ENCODE results near the gene ODF4. TPM values are rescaled to one million over a fixed set of nuclear protein-coding genes. Genes with fewer than 3 reads are reported as not detected.
"Not testable (repeated sequence)": the region's sequence is repeated elsewhere in the genome, so short reads cannot be mapped to it uniquely, and the experiment has no call there.

Gene ODF4
- total and polyA plus RNA-seq, 9 donors, result not detected

GRCh38 chr17:8345951-8346665 is 6.5 kb downstream of the ODF4 start:
- H3K27ac ChIP-seq (ENCODE audit: low read length), result no peak overlapping the region
- H3K9me3 ChIP-seq (replicated peaks; ENCODE audit: control insufficient read depth, low read depth, low read length), result no peaks in the 10 kb centered on the region
- H3K4me3 ChIP-seq (ENCODE audit: low read length), result no peak overlapping the region
- no peak for DNase-seq
- 80% methylated on average over 3 of the region's 5 CpGs for WGBS (ENCODE audit: insufficient coverage)
- no peaks in the 10 kb centered on the region for H3K4me1 ChIP-seq (ENCODE audit: control insufficient read depth, insufficient read depth, low read length)
- H3K27me3 ChIP-seq (ENCODE audit: control insufficient read depth, insufficient read depth, low read length), result no peaks in the 10 kb centered on the region
- H3K36me3 ChIP-seq (ENCODE audit: control insufficient read depth, insufficient read depth, low read length), result no peaks in the 10 kb centered on the region

GRCh38 chr17:8347001-8347400 is 7.4 kb downstream of the ODF4 start:
- H3K9me3 ChIP-seq (replicated peaks; ENCODE audit: control insufficient read depth, low read depth, low read length); DNase-seq; H3K27me3 ChIP-seq (ENCODE audit: control insufficient read depth, insufficient read depth, low read length); H3K36me3 ChIP-seq (ENCODE audit: control insufficient read depth, insufficient read depth, low read length); H3K4me3 ChIP-seq (ENCODE audit: low read length); H3K27ac ChIP-seq (ENCODE audit: low read length); H3K4me1 ChIP-seq (ENCODE audit: control insufficient read depth, insufficient read depth, low read length): not testable (repeated sequence)
- 39% methylated on average over 12 of the region's 25 CpGs for WGBS (ENCODE audit: insufficient coverage)

- H3K4me3 ChIP-seq (ENCODE audit: low read length), result no peak overlapping the region
- H3K4me1 ChIP-seq (ENCODE audit: control insufficient read depth, insufficient read depth, low read length), result no peaks in the 10 kb centered on the region
- WGBS (ENCODE audit: insufficient coverage), result 66% methylated on average over 5 of the region's 7 CpGs
- H3K27me3 ChIP-seq (ENCODE audit: control insufficient read depth, insufficient read depth, low read length), result no peaks in the 10 kb centered on the region
- no peak for DNase-seq
- H3K9me3 ChIP-seq (replicated peaks; ENCODE audit: control insufficient read depth, low read depth, low read length), result no peaks in the 10 kb centered on the region
- H3K36me3 ChIP-seq (ENCODE audit: control insufficient read depth, insufficient read depth, low read length), result no peaks in the 10 kb centered on the region
- H3K27ac ChIP-seq (ENCODE audit: low read length), result no peak overlapping the region
These were observed 10.7 kb downstream of the ODF4 start for GRCh38 chr17:8350339-8350738.

- Histone ChIP-seq H3K27ac (ENCODE audit: low read length) (peak overlapping the region; percentile 11), H3K4me3 (ENCODE audit: low read length) (no peak overlapping the region)
These were observed 14.1 kb downstream of the ODF4 start for GRCh38 chr17:8353736-8354135.

GRCh38 chr17:8354236-8354635 is 14.6 kb downstream of the ODF4 start:
- DNase-seq, result no peak
- no peak overlapping the region for H3K4me3 ChIP-seq (ENCODE audit: low read length)
- H3K4me1 ChIP-seq (ENCODE audit: control insufficient read depth, insufficient read depth, low read length), result peaks cover under 1% of the 10 kb centered on the region
- H3K36me3 ChIP-seq (ENCODE audit: control insufficient read depth, insufficient read depth, low read length), result no peaks in the 10 kb centered on the region
- H3K27ac ChIP-seq (ENCODE audit: low read length), result peak overlapping the region; percentile 11
- H3K9me3 ChIP-seq (replicated peaks; ENCODE audit: control insufficient read depth, low read depth, low read length), result no peaks in the 10 kb centered on the region
- H3K27me3 ChIP-seq (ENCODE audit: control insufficient read depth, insufficient read depth, low read length), result no peaks in the 10 kb centered on the region
- 70% methylated on average over 5 of the region's 8 CpGs for WGBS (ENCODE audit: insufficient coverage)

More at GRCh38 chr17:8353736-8354135, 14.1 kb downstream of the ODF4 start:
- Histone ChIP-seq H3K36me3 (ENCODE audit: control insufficient read depth, insufficient read depth, low read length) (no peaks in the 10 kb centered on the region), H3K4me1 (ENCODE audit: control insufficient read depth, insufficient read depth, low read length) (no peaks in the 10 kb centered on the region), H3K9me3 (replicated peaks; ENCODE audit: control insufficient read depth, low read depth, low read length) (no peaks in the 10 kb centered on the region), H3K27me3 (ENCODE audit: control insufficient read depth, insufficient read depth, low read length) (no peaks in the 10 kb centered on the region)
- no peak for DNase-seq
- 60% methylated on average over 1 of the region's 7 CpGs for WGBS (ENCODE audit: insufficient coverage)

GRCh38 chr17:8357910-8358309 is 18.3 kb downstream of the ODF4 start:
- no peak overlapping the region for H3K4me3 ChIP-seq (ENCODE audit: low read length)
- H3K27me3 ChIP-seq (ENCODE audit: control insufficient read depth, insufficient read depth, low read length), result no peaks in the 10 kb centered on the region
- H3K36me3 ChIP-seq (ENCODE audit: control insufficient read depth, insufficient read depth, low read length), result no peaks in the 10 kb centered on the region
- H3K27ac ChIP-seq (ENCODE audit: low read length), result no peak overlapping the region
- no peaks in the 10 kb centered on the region for H3K9me3 ChIP-seq (replicated peaks; ENCODE audit: control insufficient read depth, low read depth, low read length)
- no peak for DNase-seq
- peaks cover 13% of the 10 kb centered on the region for H3K4me1 ChIP-seq (ENCODE audit: control insufficient read depth, insufficient read depth, low read length)
- 76% methylated on average over 2 of the region's 3 CpGs for WGBS (ENCODE audit: insufficient coverage)

GRCh38 chr17:8359769-8360168 is 20.1 kb downstream of the ODF4 start:
- Histone ChIP-seq H3K4me3 (ENCODE audit: low read length) (no peak overlapping the region), H3K36me3 (ENCODE audit: control insufficient read depth, insufficient read depth, low read length) (peaks cover 4% of the 10 kb centered on the region), H3K27ac (ENCODE audit: low read length) (peak overlapping the region; percentile 85), H3K27me3 (ENCODE audit: control insufficient read depth, insufficient read depth, low read length) (no peaks in the 10 kb centered on the region), H3K4me1 (ENCODE audit: control insufficient read depth, insufficient read depth, low read length) (peaks cover 13% of the 10 kb centered on the region), H3K9me3 (replicated peaks; ENCODE audit: control insufficient read depth, low read depth, low read length) (no peaks in the 10 kb centered on the region)
- 71% methylated on average over 1 of the region's 5 CpGs for WGBS (ENCODE audit: insufficient coverage)
- peak; percentile 92 for DNase-seq

- Histone ChIP-seq H3K4me3 (ENCODE audit: low read length) (no peak overlapping the region), H3K27ac (ENCODE audit: low read length) (peak overlapping the region; percentile 70), H3K27me3 (ENCODE audit: control insufficient read depth, insufficient read depth, low read length) (no peaks in the 10 kb centered on the region), H3K4me1 (ENCODE audit: control insufficient read depth, insufficient read depth, low read length) (peaks cover 13% of the 10 kb centered on the region), H3K9me3 (replicated peaks; ENCODE audit: control insufficient read depth, low read depth, low read length) (no peaks in the 10 kb centered on the region), H3K36me3 (ENCODE audit: control insufficient read depth, insufficient read depth, low read length) (peaks cover 4% of the 10 kb centered on the region)
- peak; percentile 45 for DNase-seq
- no CpG with 5 or more reads among the region's 3 CpGs for WGBS (ENCODE audit: insufficient coverage)
These were observed 20.6 kb downstream of the ODF4 start for GRCh38 chr17:8360260-8360659.

- peaks cover 4% of the 10 kb centered on the region for H3K36me3 ChIP-seq (ENCODE audit: control insufficient read depth, insufficient read depth, low read length)
- 20% methylated on average over 1 of the region's 3 CpGs for WGBS (ENCODE audit: insufficient coverage)
- H3K27ac ChIP-seq (ENCODE audit: low read length), result peak overlapping the region; percentile 70
- no peak overlapping the region for H3K4me3 ChIP-seq (ENCODE audit: low read length)
- peaks cover 13% of the 10 kb centered on the region for H3K4me1 ChIP-seq (ENCODE audit: control insufficient read depth, insufficient read depth, low read length)
- H3K27me3 ChIP-seq (ENCODE audit: control insufficient read depth, insufficient read depth, low read length), result no peaks in the 10 kb centered on the region
- no peaks in the 10 kb centered on the region for H3K9me3 ChIP-seq (replicated peaks; ENCODE audit: control insufficient read depth, low read depth, low read length)
- no peak for DNase-seq
These were observed 21.1 kb downstream of the ODF4 start for GRCh38 chr17:8360751-8361150.

GRCh38 chr17:8362651-8363332 is 23.2 kb downstream of the ODF4 start:
- peak overlapping the region; percentile 13 for H3K27ac ChIP-seq (ENCODE audit: low read length)
- H3K9me3 ChIP-seq (replicated peaks; ENCODE audit: control insufficient read depth, low read depth, low read length), result no peaks in the 10 kb centered on the region
- H3K36me3 ChIP-seq (ENCODE audit: control insufficient read depth, insufficient read depth, low read length), result peaks cover 7% of the 10 kb centered on the region
- no peaks in the 10 kb centered on the region for H3K27me3 ChIP-seq (ENCODE audit: control insufficient read depth, insufficient read depth, low read length)
- no peak for DNase-seq
- H3K4me3 ChIP-seq (ENCODE audit: low read length), result no peak overlapping the region
- peaks cover 16% of the 10 kb centered on the region for H3K4me1 ChIP-seq (ENCODE audit: control insufficient read depth, insufficient read depth, low read length)
- WGBS (ENCODE audit: insufficient coverage), result 83% methylated on average over 1 of the region's 4 CpGs

Measured in muscle of leg (tissue), 11 donors.